A673 (cell line): ENCODE data around the gene KANSL1L.
A peak's percentile ranks its signal among the peaks of the same experiment; 100 is the strongest.

Experiments used
- CTCF ChIP-seq: fragments of 300-800, 200-600 bp; sonication (generic); conservative IDR thresholded peaks from 2 replicates; pipeline ENCODE4 v1.5.1; 2017; ENCODE audit warnings: low read depth, mild to moderate bottlenecking, antibody characterized with exemption, low read length, moderate library complexity, mixed read lengths
- EZH2 ChIP-seq: fragments of 200-600 bp; sonication (generic); IDR thresholded peaks from 2 replicates; pipeline ENCODE4 v1.6.1; 2017; ENCODE audit warnings: borderline replicate concordance, low read depth, mild to moderate bottlenecking, mixed read lengths, antibody characterized with exemption, low read length; ENCODE audit not compliant: poor library complexity, severe bottlenecking

- TF ChIP-seq EZH2 = no peak
- TF ChIP-seq CTCF = peak; percentile 79
Measured at GRCh38 chr2:210195101-210195852, 24.1 kb upstream of the KANSL1L start.
